ENCODE measurements around the gene SEC22C.

SEC22C gene

DNA sequence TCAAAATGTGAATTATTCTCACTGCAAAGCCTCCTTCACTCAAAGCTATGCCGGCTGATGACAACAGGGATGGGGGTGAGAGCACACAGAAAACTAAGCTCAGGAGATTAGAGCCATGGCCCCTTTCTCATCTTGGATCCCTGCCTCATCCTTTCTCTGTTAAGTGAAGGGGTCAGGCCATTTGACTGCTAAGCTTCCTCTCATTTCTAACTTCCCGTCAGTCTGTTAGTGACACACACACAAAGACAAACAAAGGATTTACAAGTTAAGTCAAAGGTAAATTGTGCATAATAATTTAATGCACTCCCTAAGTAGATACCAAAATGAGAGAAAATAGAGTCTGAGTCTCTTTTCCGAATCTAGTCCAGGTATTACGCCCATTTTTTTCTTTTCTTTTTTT lies 10.0 kb upstream of the SEC22C start:
- TF ChIP-seq, protein P1, sequence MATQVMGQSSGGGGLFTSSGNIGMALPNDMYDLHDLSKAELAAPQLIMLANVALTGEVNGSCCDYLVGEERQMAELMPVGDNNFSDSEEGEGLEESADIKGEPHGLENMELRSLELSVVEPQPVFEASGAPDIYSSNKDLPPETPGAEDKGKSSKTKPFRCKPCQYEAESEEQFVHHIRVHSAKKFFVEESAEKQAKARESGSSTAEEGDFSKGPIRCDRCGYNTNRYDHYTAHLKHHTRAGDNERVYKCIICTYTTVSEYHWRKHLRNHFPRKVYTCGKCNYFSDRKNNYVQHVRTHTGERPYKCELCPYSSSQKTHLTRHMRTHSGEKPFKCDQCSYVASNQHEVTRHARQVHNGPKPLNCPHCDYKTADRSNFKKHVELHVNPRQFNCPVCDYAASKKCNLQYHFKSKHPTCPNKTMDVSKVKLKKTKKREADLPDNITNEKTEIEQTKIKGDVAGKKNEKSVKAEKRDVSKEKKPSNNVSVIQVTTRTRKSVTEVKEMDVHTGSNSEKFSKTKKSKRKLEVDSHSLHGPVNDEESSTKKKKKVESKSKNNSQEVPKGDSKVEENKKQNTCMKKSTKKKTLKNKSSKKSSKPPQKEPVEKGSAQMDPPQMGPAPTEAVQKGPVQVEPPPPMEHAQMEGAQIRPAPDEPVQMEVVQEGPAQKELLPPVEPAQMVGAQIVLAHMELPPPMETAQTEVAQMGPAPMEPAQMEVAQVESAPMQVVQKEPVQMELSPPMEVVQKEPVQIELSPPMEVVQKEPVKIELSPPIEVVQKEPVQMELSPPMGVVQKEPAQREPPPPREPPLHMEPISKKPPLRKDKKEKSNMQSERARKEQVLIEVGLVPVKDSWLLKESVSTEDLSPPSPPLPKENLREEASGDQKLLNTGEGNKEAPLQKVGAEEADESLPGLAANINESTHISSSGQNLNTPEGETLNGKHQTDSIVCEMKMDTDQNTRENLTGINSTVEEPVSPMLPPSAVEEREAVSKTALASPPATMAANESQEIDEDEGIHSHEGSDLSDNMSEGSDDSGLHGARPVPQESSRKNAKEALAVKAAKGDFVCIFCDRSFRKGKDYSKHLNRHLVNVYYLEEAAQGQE (IDR thresholded peaks at IDR 0.05; ENCODE audit: insufficient read depth in 1 of 2, low read depth in 2 of 2, low read length in 2 of 2): no peak
- no peak for TF ChIP-seq SIN3A (IDR thresholded peaks at IDR 0.05; ENCODE audit: borderline replicate concordance, insufficient read depth, low read length)
- no peak for TF ChIP-seq FOXP2 (optimal IDR thresholded peaks at IDR 0.05; ENCODE audit: borderline replicate concordance, extremely low read depth, extremely low read length, insufficient read depth)
- no peak for TF ChIP-seq TAF1 (IDR thresholded peaks at IDR 0.05; ENCODE audit: borderline replicate concordance, insufficient read depth, low read length)
- no peak for TF ChIP-seq POLR2AphosphoS5 (IDR thresholded peaks at IDR 0.05; ENCODE audit: low read depth, low read length)

DNA sequence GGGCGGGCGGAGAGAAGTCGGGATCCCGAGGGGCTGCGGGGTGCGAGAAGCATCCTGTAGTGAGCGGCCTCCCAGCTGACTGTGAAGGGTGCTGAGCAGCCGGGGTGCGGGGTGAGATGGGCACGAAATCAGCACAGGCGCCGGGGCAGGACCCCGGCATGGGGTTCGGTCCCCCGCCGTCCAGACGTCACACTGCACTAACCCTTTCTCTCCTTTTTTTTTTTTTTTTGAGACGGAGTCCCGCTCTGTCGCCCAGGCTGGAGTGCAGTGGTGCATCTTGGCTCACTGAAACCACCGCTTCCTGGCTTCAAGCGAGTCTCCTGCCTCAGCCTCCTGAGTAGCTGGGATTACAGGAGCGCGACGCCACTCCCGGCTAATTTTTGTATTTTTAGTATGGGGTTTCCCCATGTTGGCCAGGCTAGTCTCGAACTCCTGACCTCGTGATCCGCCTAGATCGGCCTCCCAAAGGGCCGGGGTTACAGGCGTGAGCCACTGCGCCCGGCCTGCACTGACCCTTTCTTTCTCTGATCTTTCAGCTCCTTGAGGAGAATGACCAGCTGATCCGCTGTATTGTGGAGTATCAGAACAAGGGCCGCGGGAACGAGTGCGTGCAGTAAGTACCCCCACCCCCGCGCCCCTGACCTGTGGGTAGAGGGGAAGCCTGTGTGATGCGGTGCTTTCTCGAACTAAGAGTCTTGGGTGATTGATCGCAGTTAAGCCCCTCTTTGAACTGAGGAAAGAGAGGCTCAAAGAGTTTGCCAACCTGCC lies 9.4 kb upstream of the SEC22C start:
- no peak for TF ChIP-seq FOXP2 (optimal IDR thresholded peaks at IDR 0.05; ENCODE audit: borderline replicate concordance, extremely low read depth, extremely low read length, insufficient read depth)
- no peak for TF ChIP-seq SIN3A (IDR thresholded peaks at IDR 0.05; ENCODE audit: borderline replicate concordance, insufficient read depth, low read length)
- no peak for TF ChIP-seq TAF1 (IDR thresholded peaks at IDR 0.05; ENCODE audit: borderline replicate concordance, insufficient read depth, low read length)
- TF ChIP-seq, protein P1 (IDR thresholded peaks at IDR 0.05; ENCODE audit: insufficient read depth in 1 of 2, low read depth in 2 of 2, low read length in 2 of 2): no peak
- no peak for TF ChIP-seq POLR2AphosphoS5 (IDR thresholded peaks at IDR 0.05; ENCODE audit: low read depth, low read length)

DNA sequence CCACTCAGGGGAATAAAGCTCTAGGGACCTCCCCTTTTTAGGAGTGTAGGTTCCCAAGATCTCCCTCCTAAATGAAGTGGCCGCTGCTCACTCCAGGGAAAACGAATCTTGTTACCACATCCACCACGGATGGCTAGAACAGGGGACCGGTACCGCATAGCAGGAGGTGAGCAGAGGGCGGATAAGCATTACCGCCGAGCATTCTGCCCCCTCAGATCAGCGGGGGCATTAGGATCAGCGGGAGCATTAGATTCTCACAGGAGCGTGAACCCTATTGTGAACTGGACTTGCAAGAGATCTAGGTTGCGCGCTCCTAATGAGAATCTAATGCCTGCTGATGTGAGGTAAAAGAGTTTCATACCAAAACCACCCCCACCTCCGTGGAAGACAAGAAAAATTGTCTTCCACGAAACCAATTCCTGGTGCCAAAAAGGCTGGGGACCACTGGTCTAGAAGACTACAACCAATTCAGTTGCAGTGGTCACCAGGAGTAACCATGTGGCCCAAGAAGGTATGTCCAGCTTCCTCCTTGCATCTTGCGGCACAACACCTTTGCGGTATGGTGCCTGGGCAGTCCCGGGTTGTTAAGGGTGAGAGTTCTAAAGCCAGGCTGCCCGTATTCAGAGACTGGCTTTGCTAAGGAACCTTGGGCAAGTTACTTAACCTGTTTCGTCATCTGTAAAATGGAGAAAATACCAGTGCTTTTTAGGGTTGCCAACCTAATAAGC lies 7.8 kb upstream of the SEC22C start:
- no peak for TF ChIP-seq TAF1 (IDR thresholded peaks at IDR 0.05; ENCODE audit: borderline replicate concordance, insufficient read depth, low read length)
- TF ChIP-seq POLR2AphosphoS5 (IDR thresholded peaks at IDR 0.05; ENCODE audit: low read depth, low read length): no peak
- TF ChIP-seq FOXP2 (optimal IDR thresholded peaks at IDR 0.05; ENCODE audit: borderline replicate concordance, extremely low read depth, extremely low read length, insufficient read depth): no peak
- TF ChIP-seq SIN3A (IDR thresholded peaks at IDR 0.05; ENCODE audit: borderline replicate concordance, insufficient read depth, low read length): no peak
- TF ChIP-seq, protein P1 (IDR thresholded peaks at IDR 0.05; ENCODE audit: insufficient read depth in 1 of 2, low read depth in 2 of 2, low read length in 2 of 2): no peak

DNA sequence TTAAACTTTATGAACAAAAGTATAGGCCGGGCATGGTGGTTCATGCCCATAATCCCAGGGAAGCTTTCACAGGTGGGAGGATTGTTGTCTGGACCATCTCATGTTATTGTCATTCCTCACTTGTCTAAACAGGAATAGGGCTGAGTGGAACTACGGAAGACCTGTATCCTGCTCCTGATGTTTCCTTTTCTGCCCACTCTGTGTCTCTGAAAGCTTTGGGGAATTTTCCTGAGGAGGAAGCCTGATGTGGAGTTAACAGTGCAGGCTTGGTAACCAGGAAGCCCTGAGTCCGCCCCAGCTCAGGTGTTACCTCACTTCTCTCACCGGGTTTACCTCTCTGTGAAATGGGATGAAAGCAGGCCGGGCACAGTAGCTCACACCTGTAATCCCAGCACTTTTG lies 6.9 kb upstream of the SEC22C start:
- no peak for TF ChIP-seq TAF1 (IDR thresholded peaks at IDR 0.05; ENCODE audit: borderline replicate concordance, insufficient read depth, low read length)
- no peak for TF ChIP-seq FOXP2 (optimal IDR thresholded peaks at IDR 0.05; ENCODE audit: borderline replicate concordance, extremely low read depth, extremely low read length, insufficient read depth)
- TF ChIP-seq, protein P1 (IDR thresholded peaks at IDR 0.05; ENCODE audit: insufficient read depth in 1 of 2, low read depth in 2 of 2, low read length in 2 of 2): no peak
- no peak for TF ChIP-seq SIN3A (IDR thresholded peaks at IDR 0.05; ENCODE audit: borderline replicate concordance, insufficient read depth, low read length)
- no peak for TF ChIP-seq POLR2AphosphoS5 (IDR thresholded peaks at IDR 0.05; ENCODE audit: low read depth, low read length)
